ENCODE measurements around the gene SPTLC3.

SPTLC3 gene

DNA sequence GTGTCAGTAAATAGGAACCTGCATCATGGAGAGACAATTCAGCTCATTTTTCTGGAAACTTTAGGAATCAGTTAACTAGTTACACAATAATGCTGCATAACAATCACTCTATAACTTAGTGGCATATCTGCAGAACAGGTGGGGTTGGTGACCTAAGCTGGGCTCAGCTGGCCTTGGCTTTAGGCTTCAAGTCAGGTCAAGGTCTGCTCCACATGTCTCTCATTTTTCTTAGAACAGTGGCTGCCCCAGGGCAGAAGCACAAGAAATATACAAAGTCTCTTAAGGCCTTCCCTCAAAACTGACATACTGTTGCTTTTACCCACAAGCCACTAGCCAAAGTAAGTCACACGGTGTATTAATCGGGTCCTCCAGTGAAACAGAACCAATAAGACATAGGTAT, 198.2 kb downstream of the SPTLC3 start:
- Mint-ChIP-seq H3K27me3 (peaks cover 11% of the 10 kb centered on the region), H3K9me3 (no peaks in the 10 kb centered on the region), H3K36me3 (no peaks in the 10 kb centered on the region), H3K4me1 (peaks cover 2% of the 10 kb centered on the region), H3K4me3 (no peak overlapping the region), H3K27ac (no peak overlapping the region)
- no peak for DNase-seq
- CTCF ChIA-PET = no interaction called here

DNA sequence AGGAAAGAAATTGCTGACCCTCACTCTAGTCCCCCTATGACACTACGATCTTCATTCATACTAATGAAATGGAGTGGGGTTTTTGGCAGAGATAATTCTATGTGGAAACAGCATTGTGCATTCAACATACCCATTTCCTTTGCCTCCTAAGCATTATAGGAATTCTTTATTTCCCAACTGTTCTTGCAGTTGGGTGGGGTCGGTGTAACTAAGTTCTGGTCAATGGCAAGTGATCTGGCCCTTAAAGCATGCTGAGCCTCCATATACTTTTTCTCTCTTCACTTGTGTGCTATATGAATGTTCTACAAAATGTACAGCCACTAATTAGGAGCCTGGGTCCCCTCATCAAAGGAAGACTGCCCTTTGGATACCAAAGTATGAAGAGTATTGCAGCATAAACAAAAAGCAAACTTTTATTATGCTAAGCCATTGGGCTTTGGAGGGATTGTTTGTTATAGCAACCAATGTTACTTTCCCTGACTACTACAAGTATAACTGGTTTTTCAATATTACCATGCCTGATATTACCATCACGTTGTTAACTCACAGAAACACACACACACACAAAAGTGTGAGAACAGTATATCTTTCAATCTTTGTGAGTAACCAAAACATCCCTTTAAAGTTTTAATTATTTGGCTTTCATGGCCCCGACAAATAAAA, 203.3 kb downstream of the SPTLC3 start:
- Mint-ChIP-seq H3K36me3 (no peaks in the 10 kb centered on the region), H3K9me3 (no peaks in the 10 kb centered on the region), H3K27me3 (peaks cover 33% of the 10 kb centered on the region), H3K4me1 (peaks cover 3% of the 10 kb centered on the region), H3K4me3 (no peak overlapping the region), H3K27ac (no peak overlapping the region)
- CTCF ChIA-PET = no interaction called here
- DNase-seq = no peak

DNA sequence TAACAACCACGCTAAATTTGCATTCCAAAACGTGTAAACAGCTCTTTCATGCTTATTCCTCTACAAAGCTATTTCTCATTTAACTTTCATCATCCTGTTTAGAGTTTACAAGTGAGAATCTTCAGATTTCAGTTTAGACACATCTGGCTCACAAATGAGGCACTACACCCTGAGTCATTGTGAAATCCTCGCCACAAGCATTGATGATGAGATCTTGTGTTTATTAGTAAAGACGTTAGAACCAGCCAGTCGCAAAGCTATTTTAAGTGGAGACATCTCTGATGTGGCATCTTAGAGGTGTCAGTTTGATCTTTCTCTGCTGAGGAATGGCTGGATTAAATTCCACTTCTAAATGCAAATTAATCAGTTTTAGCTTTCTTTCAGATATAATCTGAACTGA, 204.0 kb downstream of the SPTLC3 start:
- Mint-ChIP-seq H3K36me3 (no peaks in the 10 kb centered on the region), H3K27ac (no peak overlapping the region), H3K9me3 (no peaks in the 10 kb centered on the region), H3K4me1 (peaks cover 3% of the 10 kb centered on the region), H3K27me3 (peaks cover 34% of the 10 kb centered on the region), H3K4me3 (no peak overlapping the region)
- CTCF ChIA-PET = interaction anchor here (0.7 kb wide), 1 partner anchor 95 kb away, joined by 3 read pairs; no protein-coding TSS in a partner anchor
- DNase-seq = no peak

DNA sequence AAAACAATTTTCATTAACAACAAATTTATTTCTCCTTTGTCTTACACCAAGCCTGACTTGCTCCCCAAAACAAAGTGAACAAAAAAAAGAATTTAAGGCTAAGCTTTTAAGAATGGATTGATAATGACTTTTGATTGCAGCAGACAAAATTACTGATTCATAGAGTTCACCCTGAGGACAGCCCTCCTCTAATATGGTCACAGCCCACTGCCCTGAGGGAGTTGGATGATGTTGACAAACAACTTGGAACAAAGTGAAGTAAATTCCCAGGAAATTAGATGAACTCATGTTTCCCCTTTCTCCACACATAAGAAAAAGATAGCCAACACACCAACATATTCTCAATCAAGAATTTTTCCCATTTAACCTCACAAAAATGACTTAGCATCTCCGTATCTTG, 204.6 kb downstream of the SPTLC3 start:
- no peak overlapping the region for H3K27ac Mint-ChIP-seq
- no peak for DNase-seq
- peaks cover 40% of the 10 kb centered on the region for H3K27me3 Mint-ChIP-seq
- no peaks in the 10 kb centered on the region for H3K36me3 Mint-ChIP-seq
- no peaks in the 10 kb centered on the region for H3K9me3 Mint-ChIP-seq
- CTCF ChIA-PET = interaction anchor here (0.7 kb wide), 1 partner anchor 96 kb away, joined by 3 read pairs; no protein-coding TSS in a partner anchor
- H3K4me1 Mint-ChIP-seq = peaks cover 3% of the 10 kb centered on the region
- no peak overlapping the region for H3K4me3 Mint-ChIP-seq

DNA sequence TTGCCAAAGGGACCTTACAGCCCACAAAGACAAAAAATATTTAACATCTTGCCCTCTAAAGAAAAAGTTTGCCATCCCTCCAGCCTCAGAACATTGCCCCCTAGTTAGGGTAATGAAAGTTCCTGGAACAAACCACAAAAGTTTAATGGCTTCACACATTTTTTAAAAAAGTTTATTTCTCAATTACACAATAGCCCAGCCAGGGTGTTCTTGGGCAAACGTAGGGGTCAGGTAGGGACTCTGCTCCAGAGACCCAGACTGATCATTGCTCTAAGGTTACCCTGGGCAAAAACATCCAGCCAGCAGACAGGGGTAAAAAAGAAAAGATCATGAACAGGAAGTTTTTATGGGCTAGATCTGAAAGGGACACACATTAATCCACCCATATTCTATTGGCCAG, 207.8 kb downstream of the SPTLC3 start:
- H3K27me3 Mint-ChIP-seq = peaks cover 67% of the 10 kb centered on the region
- no peaks in the 10 kb centered on the region for H3K36me3 Mint-ChIP-seq
- no peak overlapping the region for H3K4me3 Mint-ChIP-seq
- CTCF ChIA-PET = no interaction called here
- DNase-seq = no peak
- H3K9me3 Mint-ChIP-seq = no peaks in the 10 kb centered on the region
- H3K27ac Mint-ChIP-seq = no peak overlapping the region
- H3K4me1 Mint-ChIP-seq = peaks cover 18% of the 10 kb centered on the region
